GM12891 (cell line): ENCODE data around the gene NXPE4.

Experiments used
- DNase-seq: peaks from one replicate; pipeline ENCODE4 v3.0.0; 2011; ENCODE audit warnings: low spot score; ENCODE audit not compliant: insufficient read length
- FAIRE-seq: peaks from 2 replicates; lab custom pipeline; 2011; peaks lifted over from hg19 to GRCh38; lab: Jason Lieb, UNC
- PAX5 ChIP-seq: IDR thresholded peaks from 2 replicates; pipeline ENCODE4 v1.6.1; 2011; ENCODE audit warnings: low read length, moderate library complexity, mild to moderate bottlenecking; ENCODE audit not compliant: insufficient read depth, severe bottlenecking
- POLR2A ChIP-seq: IDR thresholded peaks from 2 replicates; pipeline ENCODE4 v1.6.1; 2011; ENCODE audit warnings: low read depth, low read length, control low read depth
- POLR2AphosphoS5 ChIP-seq: IDR thresholded peaks from 2 replicates; pipeline ENCODE4 v1.6.1; 2011; ENCODE audit warnings: low read depth, low read length, control low read depth
- POU2F2 ChIP-seq: IDR thresholded peaks from 2 replicates; pipeline ENCODE4 v1.6.1; 2011; ENCODE audit warnings: low read depth, mild to moderate bottlenecking, control low read depth, low read length, moderate library complexity
- SPI1 ChIP-seq: IDR thresholded peaks from 2 replicates; pipeline ENCODE4 v1.6.1; 2011; ENCODE audit warnings: low read depth, low read length, control low read depth
- TAF1 ChIP-seq: IDR thresholded peaks from 2 replicates; pipeline ENCODE4 v1.6.1; 2011; ENCODE audit warnings: low read depth, low read length, control low read depth

The NXPE4 gene

GRCh38 chr11:114596175-114596919 lies 761 bp upstream of the NXPE4 start:
- DNase-seq (no peak), FAIRE-seq (no peak)
- no peak for TF ChIP-seq PAX5
- no peak for TF ChIP-seq SPI1
- TF ChIP-seq TAF1: no peak
- no peak for TF ChIP-seq POLR2AphosphoS5

GRCh38 chr11:114594703-114595102 lies 883 bp downstream of the NXPE4 start:
- FAIRE-seq: no peak
- TF ChIP-seq POU2F2 (no peak), PAX5 (no peak), TAF1 (no peak), SPI1 (no peak), POLR2AphosphoS5 (no peak), POLR2A (no peak)
- no peak for DNase-seq

GRCh38 chr11:114587398-114587953 lies 8.1 kb downstream of the NXPE4 start:
- TF ChIP-seq PAX5 (no peak), TAF1 (no peak), POLR2AphosphoS5 (no peak), POLR2A (no peak), SPI1 (no peak), POU2F2 (no peak)
- FAIRE-seq: no peak
- DNase-seq: no peak

DNA sequence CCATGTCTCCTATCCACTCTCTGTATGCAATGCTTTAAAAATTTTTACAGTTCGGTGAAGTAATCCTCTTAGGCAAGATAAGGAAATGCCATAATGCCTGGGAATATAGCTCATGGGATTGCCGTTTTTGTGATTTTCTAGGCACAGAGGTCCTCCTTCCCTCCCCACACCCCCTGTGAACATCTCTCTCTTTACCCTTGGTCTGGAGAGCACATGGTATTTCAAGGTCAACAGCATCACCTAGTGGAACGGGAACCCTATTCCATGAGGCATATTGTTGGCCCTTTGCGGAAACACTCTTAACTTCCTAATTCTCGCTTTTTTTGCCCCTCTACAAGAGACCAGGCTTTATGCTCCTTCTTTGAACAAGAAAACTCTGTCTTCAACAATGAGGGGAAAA lies 8.8 kb downstream of the NXPE4 start:
- TF ChIP-seq PAX5: no peak
- no peak for TF ChIP-seq TAF1
- no peak for TF ChIP-seq POU2F2
- no peak for TF ChIP-seq POLR2A
- no peak for TF ChIP-seq SPI1
- DNase-seq (no peak), FAIRE-seq (no peak)

DNA sequence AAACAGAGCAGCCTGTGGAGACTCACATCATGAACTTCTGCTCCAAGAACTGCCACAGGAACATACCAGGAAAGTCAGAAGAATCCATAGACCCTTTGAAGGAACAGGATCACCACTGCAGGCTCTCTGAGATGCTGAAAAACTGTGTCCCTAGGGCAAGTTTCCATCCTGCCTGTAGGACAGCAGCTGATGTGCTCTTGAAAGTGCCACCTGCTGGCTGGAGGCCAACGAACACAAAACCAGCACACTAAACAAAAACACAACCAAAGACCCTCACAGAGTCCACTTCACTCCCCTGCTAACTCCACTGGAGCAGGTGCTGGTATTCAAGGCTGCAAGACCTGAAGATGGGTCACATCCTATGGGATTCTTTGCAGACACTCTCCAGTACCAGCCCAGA lies 23.9 kb downstream of the NXPE4 start:
- FAIRE-seq: no peak
- DNase-seq: no peak
- TF ChIP-seq SPI1 (no peak), TAF1 (no peak), PAX5 (no peak), POLR2A (no peak), POLR2AphosphoS5 (no peak), POU2F2 (no peak)

DNA sequence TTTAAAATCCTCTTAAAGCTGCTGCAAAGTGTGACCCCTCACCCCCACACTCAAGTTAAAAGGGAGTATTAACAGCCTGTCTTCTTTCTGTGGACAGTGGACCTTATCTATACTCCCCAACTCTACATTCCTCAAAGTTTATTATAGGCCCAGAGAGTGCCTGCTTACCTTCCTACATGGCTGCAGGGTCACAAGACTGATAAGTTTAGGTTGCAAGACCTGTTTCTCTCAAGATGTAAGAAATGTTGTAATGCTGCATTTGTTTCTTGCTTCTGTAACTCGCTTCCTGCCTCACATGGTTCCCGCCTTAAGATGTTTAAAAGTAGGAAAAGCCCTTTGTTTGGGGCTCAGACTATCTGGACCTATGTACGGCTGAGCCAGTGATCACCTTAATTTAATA lies 25.8 kb downstream of the NXPE4 start:
- TF ChIP-seq POLR2AphosphoS5 (no peak), SPI1 (no peak), POU2F2 (no peak), PAX5 (no peak), TAF1 (no peak), POLR2A (no peak)
- FAIRE-seq: no peak
- DNase-seq: no peak

DNA sequence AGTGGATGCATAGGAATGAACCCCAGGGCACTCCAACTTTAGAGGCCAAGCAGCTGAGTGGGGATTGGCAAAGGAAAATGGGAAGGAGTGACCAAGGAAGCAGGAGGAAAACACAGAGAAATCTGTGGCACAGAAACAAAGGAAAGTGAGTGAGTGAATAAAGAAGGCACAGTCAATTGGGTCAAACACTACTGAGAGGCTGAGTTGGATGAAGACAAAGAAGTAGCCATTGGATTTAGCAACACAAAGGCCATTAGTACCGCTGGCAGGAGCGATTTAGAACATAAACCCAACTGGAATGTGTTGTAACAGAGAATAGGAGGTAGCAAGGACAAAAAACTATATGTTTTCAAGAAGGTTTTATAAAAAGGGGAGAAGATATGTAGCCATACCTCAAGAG lies 29.3 kb downstream of the NXPE4 start:
- DNase-seq (no peak), FAIRE-seq (no peak)
- TF ChIP-seq POLR2A (no peak), SPI1 (no peak), POLR2AphosphoS5 (no peak), POU2F2 (no peak), PAX5 (no peak), TAF1 (no peak)

DNA sequence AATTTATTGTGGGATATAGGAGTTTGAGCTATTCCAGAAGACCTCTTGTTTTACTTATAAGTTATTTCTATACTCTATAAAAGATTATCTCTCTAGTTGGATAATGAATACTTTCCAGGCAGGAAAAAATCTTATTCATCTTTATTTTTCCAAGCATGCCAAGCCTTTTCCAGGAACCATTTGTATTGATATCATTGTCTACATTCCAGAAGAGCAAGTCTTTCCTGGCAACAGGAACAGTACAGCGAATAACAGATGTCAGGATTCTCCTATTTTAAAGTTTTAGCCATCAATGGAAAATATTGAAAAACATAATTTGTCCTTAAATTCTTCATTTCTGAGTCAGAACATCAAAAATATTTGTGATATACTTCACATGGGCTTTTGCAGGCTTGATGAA lies 30.8 kb downstream of the NXPE4 start:
- no peak for TF ChIP-seq SPI1
- no peak for TF ChIP-seq POLR2A
- TF ChIP-seq POLR2AphosphoS5: no peak
- TF ChIP-seq TAF1: no peak
- no peak for TF ChIP-seq POU2F2
- no peak for TF ChIP-seq PAX5
- DNase-seq: no peak
- FAIRE-seq: no peak

DNA sequence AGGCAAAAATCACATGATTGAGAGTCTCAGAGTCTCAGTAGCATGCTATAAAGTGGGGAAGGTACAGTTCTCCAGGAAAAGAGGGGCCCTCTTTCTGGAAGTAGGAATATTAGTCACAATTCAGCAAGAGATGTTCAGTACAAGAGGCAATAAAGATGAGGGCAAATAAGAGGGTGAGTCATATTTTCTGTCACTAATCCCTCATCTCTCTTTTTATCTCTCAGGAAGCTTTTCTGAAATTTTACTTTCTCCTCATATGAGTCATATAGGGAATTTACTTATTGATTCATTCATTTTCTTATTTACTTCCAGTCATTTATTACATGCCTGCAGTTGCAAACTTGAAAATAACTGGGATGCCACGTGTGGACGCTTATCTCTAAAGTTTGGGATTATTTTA lies 32.5 kb downstream of the NXPE4 start:
- FAIRE-seq (no peak), DNase-seq (no peak)
- TF ChIP-seq TAF1 (no peak), POU2F2 (no peak), POLR2A (no peak), SPI1 (no peak), POLR2AphosphoS5 (no peak), PAX5 (no peak)

DNA sequence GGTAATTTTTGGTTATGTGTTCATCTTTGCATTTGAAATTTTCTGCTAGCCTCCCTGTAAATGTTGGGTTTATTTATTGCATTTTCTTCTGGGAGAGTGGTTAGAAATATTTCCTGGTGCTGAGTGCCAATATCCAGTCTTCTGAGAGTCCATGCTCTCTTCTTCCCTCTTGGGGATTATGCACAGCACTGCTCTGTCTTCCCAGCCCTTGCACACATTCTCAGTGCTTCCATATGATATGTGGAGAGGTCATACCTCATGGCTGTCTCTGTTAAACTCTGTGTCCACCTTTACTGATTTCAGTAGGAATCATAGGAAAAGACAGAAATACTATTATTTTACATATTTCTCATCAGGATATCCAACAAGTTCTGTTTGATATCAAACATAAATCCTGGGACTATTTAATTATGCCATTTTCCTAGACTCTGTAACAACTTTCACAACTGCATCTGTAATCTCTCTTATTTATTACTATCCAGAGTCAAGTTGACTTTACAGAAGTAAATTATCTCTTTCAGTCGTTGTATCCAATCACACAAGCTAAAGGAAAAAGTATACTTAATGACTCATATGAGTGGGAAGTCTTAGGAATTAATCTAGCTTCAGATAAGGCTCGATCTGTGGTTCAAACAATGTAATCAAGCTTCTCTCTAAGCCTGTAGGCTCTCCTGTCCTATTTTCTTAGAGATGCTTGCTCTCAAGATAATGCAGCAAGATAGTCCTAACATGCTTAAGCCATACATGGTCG lies 33.2 kb downstream of the NXPE4 start:
- DNase-seq: no peak
- TF ChIP-seq SPI1 (no peak), POU2F2 (no peak), POLR2AphosphoS5 (no peak), POLR2A (no peak), TAF1 (no peak), PAX5 (no peak)
- FAIRE-seq: no peak
